Measurements from ENCODE around the gene TFPT. TPM values are rescaled to one million over a fixed set of nuclear protein-coding genes. Genes with fewer than 3 reads are reported as not detected.
A peak's percentile ranks its signal among the peaks of the same experiment; 100 is the strongest.

Gene TFPT
- total and polyA plus RNA-seq, 2 of the 4 experiments (the other 2 are of a cell fraction), result 7.9 to 17.1 TPM

DNA sequence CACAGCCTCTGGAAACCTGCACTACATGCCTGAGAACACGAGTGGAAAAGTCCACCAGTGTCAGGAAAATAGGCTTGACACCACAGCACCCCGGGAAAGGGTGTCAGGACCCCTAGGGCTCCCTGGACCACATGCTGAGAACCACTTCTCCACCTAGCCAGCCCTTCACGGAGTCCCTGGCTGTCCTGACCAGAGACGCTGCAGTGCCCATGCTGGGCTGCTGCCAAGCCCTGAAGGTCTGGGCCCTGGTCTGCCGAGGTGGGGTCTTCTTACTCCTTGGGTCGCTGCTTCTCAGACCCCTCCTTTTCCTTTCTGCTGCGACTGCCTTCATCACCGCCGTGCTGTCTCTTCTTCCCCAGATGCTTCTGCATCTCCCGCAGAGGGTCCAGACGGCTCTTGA lies 41.0 kb upstream of the TFPT start:
- POLR2A ChIA-PET (ENCODE audit: unreplicated experiment), result no interaction called here
- H4K20me1 ChIP-seq (ENCODE audit: insufficient read depth, low read length), result peaks cover 7% of the 10 kb centered on the region; the same call in 1 of the 2 replicates

More for the DNA sequence above, 41.0 kb upstream of the TFPT start:
- dilution Hi-C loops (cut with HindIII; ENCODE audit: low sequenced_read_pairs, unreplicated experiment), result no loop called here
- Histone ChIP-seq H3K4ac (ENCODE audit: low read depth, low read length) (no peak overlapping the region), H3K4me3 (ENCODE audit: insufficient read depth, low read depth, low read length) (no peak overlapping the region), H3K18ac (ENCODE audit: low read depth, low read length) (no peak overlapping the region), H3K14ac (replicated peaks; ENCODE audit: low read depth, low read length) (no peak overlapping the region), H3K4me2 (ENCODE audit: low read depth, low read length) (no peak overlapping the region), H3K56ac (ENCODE audit: extremely low read depth, insufficient read depth, low read length) (no peak overlapping the region), H2BK20ac (ENCODE audit: low read depth, low read length) (no peak overlapping the region), H4K8ac (ENCODE audit: low read depth in 2 of 2, low read length in 2 of 2) (no peak overlapping the region), H2AK9ac (replicated peaks; ENCODE audit: low read depth, low read length, poor library complexity) (no peak overlapping the region), H2BK5ac (ENCODE audit: low read depth, low read length, poor library complexity, severe bottlenecking) (no peak overlapping the region), H3K9ac (ENCODE audit: low read depth, low read length) (no peak overlapping the region), H2BK15ac (ENCODE audit: low read depth, low read length) (no peak overlapping the region), H4K91ac (ENCODE audit: insufficient read depth, low read depth, low read length) (no peak overlapping the region), H3K9me3 (ENCODE audit: control insufficient read depth, insufficient read depth, low read length) (no peaks in the 10 kb centered on the region), H3K23ac (ENCODE audit: low read depth, low read length) (no peak overlapping the region), H3K79me1 (ENCODE audit: low read depth in 1 of 2, low read length in 2 of 2) (peaks cover 10 to 36% of the 10 kb centered on the region in 2 experiments; a peak in 3 of 4 replicates), H3K27me3 (ENCODE audit: control insufficient read depth, insufficient read depth, low read length) (no peaks in the 10 kb centered on the region), H3K36me3 (ENCODE audit: control insufficient read depth, insufficient read depth, low read length) (peaks cover 52% of the 10 kb centered on the region), H3K9me1 (ENCODE audit: insufficient read depth, low read length) (no peaks in the 10 kb centered on the region; the same call in 1 of the 2 replicates), H4K5ac (ENCODE audit: low read depth, low read length) (no peak overlapping the region), H2AK5ac (ENCODE audit: low read depth, low read length) (no peak overlapping the region), H3K27ac (ENCODE audit: insufficient read depth, low read length) (no peak overlapping the region), H2AFZ (replicated peaks; ENCODE audit: low read length, poor library complexity) (no peak overlapping the region), H3K4me1 (ENCODE audit: control insufficient read depth, insufficient read depth, low read length) (peaks cover 11% of the 10 kb centered on the region), H2BK120ac (ENCODE audit: low read depth, low read length) (no peak overlapping the region)
- DNase-seq, result no peak
- BruUV-seq (replicated peaks), result no TSS peak
- CTCF ChIA-PET, result no interaction called here
- WGBS, 2 experiments (ENCODE audit: extremely low coverage in 2 of 2, insufficient read length in 1 of 2), result 100% methylated on average over 2 of the region's 11 CpGs; no CpG with 5 or more reads in 1 of the 2 experiments
- in situ Hi-C loops (cut with MboI; ENCODE audit: low sequenced_read_pairs), result no loop called here
- TF ChIP-seq BHLHE40 (IDR thresholded peaks at IDR 0.05; ENCODE audit: low read depth, low read length), result no peak
- 0 out of 2 replicates have a peak, but pooled peaks have one; percentile 5 for TF ChIP-seq POLR2A (IDR thresholded peaks at IDR 0.05; ENCODE audit: low read depth, low read length)
- intact Hi-C loops (cut with micrococcal nuclease), result loop anchor here (5.0 kb wide), 1 partner anchor 1126 kb away; the partner anchor contains the start of genes BRSK1 and HSPBP1
- no peak for ATAC-seq (ENCODE audit: low read depth)

Measured in IMR-90 (cell line).